Hematopoietic multipotent progenitor cell treated with erythropoietin and hydrocortisone succinate and interleukin-3 and kit ligand, for 17 days (in vitro differentiated cells): Measurements from ENCODE around the gene LYSMD2.
"Not testable (repeated sequence)": the region's sequence is repeated elsewhere in the genome, so short reads cannot be mapped to it uniquely, and the experiment has no call there.

Experiments
- DNase-seq: peaks from one replicate; pipeline ENCODE4 v3.0.0-alpha.2; 2015; ENCODE audit warnings: low spot score

The LYSMD2 gene, protein sequence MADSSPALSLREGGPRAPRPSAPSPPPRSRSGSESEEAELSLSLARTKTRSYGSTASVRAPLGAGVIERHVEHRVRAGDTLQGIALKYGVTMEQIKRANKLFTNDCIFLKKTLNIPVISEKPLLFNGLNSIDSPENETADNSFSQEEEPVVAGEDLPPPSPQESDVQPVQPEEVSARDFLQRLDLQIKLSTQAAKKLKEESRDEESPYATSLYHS

DNA sequence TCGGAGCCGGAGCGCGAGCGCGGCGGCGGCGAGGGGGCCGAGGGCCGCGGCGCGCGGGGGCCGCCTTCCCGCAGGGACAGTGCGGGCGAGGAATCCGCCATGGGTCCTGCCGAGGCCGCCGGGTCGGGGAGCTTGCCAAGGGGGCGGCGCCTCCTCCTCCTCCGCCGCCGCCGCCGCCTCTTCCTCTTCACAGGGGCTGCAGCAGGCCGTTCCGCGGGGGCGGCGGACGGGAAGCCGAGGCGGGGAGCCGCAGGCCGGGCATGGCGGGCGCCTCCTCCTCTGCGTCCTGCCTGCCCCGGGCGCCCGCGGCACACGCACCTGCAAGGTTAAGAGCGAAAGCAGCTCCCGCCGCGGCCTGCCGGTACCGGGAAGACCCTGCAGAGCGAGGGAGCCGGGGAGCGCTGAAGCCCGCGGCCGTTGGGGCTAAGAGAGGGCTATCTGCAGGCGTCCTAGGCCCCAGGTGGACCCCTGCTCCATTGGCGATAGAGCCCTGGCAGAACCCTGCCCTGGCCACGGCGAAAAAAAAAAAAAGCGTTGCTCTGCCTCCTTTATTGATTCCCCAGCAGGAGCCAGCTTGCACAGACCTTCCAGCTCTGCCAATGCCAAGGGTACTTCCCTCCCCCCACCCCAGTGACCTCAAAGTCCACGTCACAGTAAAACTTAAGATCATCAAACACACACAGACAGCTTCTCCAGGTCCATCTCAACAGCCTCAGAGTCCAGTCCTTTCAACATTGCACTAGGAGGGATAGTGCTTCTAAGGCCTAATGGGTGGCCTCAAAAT is at the start of gene LYSMD2:
LYSMD2 (minus strand) TSS at position 134 of the 784 bp plus-strand sequence; CDS start at position 101, 33 bp downstream.
- DNase-seq: no peak

DNA sequence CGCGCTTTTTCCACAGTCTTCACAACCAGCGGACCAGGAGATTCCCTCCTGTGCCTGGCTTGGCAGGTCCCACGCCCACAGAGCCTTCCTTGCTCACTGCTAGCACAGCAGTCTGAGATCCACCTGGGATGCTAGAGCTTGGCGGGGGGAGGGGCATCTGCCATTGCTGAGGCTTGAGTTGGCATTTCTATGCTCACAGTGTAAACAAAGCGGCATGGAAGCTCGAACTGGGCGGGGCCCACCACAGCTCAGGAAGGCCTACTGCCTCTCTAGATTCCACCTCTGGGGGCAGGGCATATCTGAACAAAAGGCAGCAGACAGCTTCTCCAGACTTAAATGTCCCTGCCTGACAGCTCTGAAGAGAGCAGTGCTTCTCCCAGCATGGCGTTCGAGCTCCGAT is 49.7 kb upstream of the LYSMD2 start:
- not testable (repeated sequence) for DNase-seq

DNA sequence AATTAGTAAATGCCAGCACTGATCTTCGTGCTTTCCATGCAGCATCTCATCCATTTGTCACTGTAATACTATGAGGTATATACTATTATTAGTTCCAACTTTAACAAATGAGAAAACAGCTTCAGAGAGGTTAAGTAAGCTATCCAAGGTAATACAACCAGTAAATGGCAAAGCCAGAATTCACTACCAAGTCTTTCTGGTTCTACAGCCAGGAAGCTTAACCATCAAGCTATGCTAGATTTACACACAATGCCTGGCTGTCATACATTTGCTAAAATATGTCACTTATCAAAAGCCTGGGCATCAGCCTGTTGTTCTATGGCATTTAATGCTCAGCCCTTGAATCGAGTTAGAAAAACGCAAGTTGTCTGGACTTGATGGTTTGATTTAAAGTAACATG is 46.5 kb upstream of the LYSMD2 start:
- DNase-seq: no peak

DNA sequence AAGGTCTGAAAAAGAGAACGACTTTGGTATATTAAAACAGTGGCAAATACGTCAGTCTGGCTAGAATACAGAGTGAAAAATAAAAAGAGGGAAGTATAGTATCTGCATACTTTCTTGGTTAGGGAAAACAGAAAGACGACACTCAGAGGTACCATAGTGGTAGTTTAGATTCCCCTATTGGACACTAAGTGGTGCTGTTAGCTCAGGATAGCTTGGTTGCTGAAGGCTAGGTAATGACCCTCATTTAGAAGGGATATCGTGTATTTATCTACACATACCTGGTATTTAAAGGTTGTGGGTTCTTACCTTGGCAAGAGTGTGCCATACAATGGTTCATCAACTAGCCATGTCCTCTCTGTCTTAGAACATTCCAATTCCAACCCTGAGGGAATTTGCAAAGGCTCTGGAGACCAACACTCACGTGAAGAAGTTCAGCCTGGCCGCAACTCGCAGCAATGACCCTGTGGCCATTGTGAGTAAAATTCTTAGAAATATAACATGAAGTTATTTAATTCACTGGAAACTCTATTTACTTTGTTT is 45.0 kb upstream of the LYSMD2 start:
- peak; percentile 15 for DNase-seq

DNA sequence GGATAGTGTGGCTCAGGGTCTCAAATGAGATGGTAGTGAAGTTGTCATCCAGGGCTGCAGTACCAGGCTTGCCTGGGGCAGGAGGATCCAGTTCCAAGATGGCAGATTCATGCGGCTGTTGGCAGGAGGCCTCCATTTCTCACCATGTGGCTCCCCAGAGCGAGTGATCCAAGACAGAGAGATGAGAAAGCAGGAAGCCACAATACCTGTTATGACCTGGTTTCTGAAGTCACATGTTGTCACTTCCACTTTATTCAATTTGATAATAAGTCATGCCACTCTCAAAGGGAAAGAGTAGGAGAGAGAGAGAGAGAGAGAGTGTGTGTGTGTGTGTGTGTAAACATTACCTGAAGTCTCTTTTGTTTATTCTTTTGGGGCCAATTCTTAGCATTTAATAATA is 44.1 kb upstream of the LYSMD2 start:
- DNase-seq: no peak

DNA sequence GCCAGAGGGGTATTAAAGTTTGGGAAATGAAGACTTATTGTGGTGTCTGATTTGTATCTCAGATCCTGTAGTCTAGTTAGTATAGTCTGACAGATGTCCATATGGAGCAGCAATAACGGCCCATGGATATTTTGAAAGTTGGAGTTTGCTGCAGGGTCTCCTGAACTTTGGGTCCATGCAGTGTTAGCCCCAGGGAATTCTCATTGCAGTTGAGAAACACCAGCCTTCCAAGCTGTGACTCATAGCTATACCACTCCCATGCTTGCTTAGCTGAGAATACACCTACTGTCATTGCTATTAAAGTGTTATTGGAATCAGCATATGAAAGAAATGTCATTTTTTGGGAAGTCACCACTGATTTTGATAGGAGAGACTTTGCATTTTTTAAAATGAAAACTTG is 43.2 kb upstream of the LYSMD2 start:
- DNase-seq: no peak

DNA sequence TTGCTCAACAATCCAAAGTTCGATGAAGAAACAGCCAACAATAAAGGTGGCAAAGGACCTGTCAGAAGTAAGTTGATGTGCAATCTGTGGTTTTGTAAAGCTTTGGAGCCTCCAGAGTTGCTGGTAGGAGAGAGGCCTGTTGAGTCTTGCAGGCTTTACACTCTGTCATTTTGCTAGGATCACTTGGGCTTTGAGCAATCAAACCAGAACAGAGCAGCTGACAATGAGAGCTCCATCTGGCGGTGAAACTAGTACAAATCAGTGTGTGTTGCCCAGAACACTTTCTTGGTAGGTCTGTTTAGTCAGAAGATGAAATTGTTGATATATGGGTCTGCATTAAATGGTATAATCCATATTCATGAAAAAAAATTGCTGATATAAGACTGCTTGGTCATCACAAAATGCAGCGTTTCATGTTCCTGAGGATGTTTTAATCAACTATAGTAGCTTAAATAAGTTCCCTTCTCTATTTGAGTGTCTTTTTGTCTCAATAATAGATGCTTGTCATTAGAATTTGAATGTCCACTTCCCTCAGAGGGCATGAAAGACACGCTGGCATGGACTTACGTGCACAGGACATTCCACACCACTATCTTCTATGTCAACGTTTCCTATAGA is 39.6 kb upstream of the LYSMD2 start:
- peak; percentile 71 for DNase-seq

DNA sequence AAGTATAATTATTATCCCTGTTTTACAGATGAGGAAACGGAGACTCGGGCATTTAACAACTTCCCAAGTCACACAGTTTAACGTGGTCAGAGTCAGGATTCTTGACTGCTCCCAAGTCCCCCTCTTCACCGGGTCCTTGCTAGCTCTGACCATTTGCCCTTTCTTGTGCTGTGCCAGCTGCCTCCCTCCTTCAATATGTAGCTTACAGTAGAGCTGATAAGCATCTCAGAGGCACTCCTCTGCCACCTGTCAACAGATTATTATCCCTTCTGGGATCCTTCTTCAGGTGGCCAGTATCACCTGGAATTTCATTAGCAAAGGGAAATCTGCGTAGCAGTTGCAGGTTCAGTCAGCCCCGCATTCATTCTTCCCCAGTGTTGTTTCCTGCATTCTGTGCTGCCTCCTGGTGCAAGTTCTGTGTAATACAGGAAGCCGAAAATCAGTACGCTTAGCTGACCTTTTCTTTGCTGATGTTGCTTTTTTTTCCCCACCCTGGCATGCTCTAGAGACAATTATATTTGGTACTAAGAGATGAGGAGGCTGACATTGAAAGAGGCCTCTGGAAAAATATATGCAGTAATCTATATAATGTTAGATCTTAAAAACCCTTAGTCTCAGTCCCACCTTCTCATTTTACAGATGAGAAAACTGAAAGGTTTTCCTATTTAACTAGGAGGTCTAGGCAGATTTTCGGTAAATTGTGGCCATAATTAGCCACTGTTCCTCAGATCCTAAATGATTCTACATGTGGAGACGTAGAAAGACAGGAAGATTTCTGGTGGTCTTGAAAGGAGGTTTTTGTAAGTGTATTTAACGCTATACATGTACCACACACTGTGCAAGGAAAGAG is 38.7 kb upstream of the LYSMD2 start:
- peak; percentile 36 for DNase-seq

DNA sequence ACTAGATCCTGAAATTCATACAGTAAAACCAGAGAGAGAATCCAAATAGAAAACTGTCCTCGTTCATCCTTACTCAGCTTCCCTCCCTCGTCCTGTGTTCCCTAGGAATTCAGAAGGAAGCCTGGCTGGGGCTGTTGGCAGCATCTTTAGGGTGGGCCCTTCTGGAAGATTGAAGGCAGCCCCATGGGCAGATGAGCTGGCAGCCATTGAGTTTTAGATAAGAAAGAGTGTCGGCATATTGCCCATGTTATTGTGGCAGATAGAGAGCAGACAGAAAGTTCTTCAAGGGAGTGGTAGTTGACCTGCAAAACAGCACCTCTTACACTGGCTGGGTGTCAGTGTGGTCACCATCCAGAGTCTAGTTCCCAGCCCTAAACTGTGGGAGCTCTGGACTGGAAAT is 37.5 kb upstream of the LYSMD2 start:
- no peak for DNase-seq

DNA sequence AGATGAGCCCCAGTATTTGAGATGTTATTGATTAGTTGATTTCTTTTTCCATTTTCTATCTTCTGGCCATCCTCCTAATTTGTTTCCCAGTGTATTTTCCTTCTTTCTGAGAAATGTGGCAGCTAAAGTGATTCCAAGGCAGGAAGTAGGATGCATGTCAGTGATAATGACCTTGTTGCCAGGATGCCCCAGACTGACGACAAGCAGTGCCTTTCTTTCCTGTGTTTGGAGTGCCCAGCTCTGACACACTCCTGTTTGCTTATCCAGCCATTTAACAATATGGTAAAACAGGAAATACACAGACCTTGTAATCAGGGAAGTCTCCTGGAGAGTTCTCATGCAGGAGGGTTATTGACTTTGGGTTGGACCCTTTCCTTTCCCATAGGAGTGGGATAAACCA is 34.3 kb upstream of the LYSMD2 start:
- no peak for DNase-seq

DNA sequence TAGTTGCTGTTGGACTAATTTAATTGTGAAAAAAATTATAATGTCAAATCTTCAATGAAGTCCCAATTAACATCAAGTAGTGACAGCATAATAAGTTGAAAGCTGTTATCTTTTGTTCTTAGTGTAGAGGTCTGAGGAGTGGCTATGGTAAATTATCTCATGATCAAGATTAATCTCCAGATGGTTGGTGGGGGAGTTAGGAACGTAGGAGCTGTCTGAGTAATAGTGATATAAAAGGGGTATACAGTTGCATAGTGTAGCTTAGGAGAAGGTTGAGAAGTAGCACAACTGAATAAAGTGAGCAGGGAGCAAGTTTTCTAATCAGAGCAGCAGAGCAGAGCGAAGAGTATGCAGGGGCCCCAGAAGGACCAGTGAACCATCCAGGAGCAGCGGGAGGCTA is 33.4 kb upstream of the LYSMD2 start:
- no peak for DNase-seq

DNA sequence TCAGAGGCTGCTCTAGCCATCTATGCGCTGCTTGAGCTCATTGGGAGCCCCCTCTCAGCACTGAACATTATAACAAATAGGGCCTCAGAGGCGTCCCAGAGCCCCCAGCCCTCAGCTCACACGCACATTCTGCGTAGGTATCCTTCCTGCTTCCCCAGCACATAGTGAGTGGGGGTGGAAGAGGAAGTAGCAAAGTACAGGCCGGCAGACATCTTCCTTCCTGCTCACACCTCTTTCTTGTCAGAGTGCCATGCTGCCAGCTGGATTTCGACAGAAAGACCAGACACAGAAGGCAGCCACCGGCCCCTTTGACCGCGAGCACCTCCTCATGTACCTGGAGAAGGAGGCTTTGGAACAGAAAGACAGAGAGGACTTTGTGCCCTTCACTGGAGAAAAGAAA is 30.6 kb upstream of the LYSMD2 start:
- no peak for DNase-seq

DNA sequence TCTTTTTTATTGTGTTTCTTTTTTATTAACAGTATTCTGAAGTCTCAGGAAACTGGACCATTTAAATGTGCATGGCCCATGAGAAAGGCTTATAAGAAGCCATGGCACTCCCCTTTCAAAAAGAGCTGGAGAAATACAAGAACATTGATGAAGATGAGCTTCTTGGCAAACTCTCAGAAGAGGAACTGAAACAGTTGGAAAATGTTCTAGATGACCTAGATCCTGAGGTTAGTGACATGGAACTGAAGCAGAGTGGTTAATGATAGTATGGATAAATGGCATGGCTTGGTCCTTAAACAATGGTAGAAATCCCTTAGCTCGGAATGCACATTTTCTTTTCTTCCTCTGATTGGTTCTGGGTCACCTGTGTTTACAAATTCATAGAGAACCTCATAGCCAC is 28.9 kb upstream of the LYSMD2 start:
- no peak for DNase-seq

DNA sequence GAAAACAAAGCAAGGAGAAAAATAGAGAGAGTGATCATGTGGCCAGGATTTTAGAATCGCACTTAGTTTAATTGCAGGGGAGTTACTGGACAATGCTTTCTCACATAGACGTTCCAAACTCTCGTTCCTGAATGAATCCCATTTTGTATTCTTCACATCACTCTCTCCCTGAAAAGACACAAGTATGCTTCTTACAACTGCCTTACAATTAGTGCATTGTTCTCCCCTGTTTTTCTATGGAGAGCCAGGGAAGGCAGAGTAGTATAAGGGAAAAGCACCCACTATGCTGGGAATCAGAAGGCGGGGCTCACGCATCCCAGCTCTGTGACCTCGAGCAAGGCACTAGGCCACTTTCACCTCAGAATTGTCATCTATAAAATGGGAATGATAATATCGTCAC is 28.3 kb upstream of the LYSMD2 start:
- no peak for DNase-seq

DNA sequence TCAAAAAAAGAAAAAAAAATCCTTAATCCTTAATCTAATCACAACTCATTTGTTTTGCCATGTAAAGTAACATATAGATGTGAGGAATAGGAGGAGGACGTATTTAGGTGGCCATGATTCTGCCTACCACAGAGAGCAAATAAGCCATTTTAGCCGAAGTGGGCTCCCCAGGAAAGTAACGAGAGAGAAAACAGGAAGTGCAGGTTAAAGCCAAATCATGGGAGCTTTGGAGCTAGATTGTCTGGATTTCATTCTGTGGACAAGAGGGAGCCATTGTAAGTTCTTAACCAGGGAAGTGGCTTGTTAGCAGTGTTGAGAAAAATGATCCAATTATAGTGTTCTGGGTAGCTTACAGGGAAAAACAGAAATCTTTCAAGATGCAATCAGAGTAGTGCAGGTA is 23.4 kb upstream of the LYSMD2 start:
- no peak for DNase-seq

DNA sequence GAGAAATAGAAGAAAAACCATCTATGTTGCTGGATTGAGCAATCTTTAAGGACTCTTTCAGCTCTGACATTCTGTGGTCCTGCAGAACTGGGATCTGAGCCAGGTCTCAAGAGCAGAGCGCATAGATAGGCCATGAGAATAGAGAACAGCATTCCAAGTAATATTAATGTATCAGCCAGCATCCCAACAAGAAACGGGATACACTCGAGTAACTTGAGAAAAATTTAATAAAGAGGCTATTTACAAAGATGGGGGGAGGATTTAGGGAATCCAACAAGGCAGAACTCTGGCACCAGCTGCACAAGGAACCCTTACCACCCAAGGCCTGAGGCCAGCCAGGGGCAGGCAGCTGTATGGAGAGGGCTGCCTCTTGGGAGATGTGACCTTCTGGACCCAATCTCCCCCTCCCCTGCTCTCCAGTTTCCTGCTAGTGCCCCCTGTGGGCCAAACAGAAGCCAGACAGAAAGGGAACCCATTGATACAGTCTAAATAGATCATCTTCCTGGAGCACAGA is 22.2 kb upstream of the LYSMD2 start:
- no peak for DNase-seq

DNA sequence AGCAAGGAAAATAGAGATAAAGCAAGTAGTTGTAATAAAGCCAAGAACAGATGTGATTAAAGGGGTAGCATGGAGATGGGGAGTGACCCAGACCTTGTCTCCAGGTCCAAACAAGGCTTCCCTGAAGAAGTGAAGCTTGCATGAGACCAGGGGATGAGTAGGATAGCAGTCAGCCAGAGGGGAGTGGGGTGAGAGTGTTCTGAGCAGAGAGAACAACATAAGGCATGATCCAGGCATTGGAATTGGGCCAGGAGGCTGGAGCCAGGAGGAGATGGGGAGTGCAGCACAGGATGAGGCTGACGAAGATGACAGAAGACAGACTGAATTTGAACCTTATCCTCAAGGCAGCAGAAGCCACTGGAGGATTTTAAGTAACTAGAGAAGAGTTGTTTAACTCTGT is 21.2 kb upstream of the LYSMD2 start:
- DNase-seq: no peak

DNA sequence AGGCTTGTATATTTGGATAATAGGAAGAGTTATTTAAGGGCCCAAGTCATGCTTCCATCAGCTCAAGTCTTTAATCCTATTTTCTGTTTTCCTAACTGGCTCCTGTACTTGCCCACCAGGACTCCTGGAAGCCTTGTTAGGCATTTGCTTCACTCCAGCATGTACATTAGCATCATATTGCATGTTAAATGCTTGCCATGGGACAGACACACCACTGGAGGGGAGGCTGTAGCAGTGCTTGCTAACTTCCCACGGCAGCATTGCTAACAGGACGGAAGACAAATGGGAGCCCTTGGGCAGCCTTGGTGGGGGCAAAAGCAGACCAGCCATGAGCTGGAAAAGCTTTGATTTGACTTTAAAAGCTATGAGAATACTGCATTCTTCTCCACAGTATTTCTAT is 20.0 kb upstream of the LYSMD2 start:
- no peak for DNase-seq

DNA sequence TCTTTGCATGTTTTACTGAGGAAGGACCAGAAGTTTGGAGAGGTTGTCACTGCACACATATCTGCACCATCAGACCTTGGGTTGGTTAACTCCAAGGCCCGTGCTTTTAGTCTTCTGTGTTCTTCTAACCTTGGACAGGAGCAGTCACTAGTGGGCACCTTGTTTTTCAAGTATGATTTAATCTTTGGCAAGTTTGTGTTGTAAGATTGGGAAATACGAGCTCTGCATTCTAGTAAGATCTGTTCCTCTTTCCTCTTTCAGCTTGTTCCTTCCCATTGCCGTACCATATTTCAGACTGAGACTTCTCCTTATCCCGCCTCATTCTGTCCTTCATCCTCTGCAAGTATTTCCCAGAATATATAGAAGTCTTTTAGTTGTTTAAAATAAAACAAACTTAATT is 19.0 kb upstream of the LYSMD2 start:
- no peak for DNase-seq

DNA sequence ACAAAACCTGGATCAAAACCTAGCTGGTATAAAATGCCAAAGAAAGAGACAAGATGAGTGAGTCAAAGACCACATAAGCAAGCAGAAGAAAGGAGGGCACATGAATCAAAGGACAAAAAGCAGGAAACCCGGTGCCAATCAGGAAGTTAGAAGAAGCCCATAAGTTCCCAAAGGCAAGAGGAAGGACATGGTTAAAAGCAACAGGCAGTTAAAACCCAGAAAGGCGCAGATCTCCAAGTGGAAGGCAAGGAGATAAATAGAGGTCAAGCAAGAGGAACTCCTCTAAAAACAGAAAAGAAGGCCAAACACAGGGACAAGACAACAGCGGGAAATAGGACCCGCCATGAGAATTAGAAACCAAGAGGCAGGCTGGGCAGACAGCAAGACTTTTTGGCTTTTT is 18.3 kb upstream of the LYSMD2 start:
- DNase-seq: no peak

DNA sequence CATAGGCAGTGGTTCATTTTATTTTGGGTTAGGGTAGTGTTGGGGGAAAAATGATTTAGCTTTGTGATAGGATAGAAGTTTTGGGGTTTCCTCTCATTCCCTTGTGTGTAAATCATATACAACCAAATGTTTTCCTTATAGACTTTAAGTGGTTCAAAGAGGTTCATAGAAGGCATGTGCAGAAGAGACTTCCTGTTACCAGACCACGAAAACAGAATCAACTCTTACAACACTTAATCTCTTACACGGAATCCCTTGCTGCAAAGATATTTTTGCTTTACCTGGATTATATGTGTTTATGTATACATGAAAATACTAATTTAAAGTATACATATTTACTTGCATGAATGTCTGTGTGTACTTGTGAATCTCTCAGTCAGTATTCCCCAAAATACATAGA is 16.8 kb upstream of the LYSMD2 start:
- no peak for DNase-seq

DNA sequence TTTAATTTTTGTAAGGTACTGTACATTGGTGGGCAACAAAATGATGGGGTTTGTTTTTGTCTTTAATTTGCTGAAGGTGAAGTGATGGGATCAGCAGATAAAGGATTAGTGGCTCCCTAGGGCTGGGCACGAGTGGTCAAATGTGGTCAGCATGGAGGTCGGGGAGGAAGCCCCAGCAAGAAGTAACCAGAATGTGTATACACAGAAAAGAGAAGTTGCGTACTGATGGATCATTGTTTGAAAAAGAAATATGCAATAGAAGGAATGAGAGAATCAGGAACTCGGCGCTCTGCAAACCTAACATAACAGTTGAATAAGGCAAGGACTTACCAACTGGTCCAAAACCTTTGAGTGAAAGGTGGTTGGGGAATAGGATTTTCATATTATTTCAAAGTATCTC is 15.4 kb upstream of the LYSMD2 start:
- DNase-seq: no peak
